ENCODE data around the gene SLC41A3.

Gene SLC41A3

DNA sequence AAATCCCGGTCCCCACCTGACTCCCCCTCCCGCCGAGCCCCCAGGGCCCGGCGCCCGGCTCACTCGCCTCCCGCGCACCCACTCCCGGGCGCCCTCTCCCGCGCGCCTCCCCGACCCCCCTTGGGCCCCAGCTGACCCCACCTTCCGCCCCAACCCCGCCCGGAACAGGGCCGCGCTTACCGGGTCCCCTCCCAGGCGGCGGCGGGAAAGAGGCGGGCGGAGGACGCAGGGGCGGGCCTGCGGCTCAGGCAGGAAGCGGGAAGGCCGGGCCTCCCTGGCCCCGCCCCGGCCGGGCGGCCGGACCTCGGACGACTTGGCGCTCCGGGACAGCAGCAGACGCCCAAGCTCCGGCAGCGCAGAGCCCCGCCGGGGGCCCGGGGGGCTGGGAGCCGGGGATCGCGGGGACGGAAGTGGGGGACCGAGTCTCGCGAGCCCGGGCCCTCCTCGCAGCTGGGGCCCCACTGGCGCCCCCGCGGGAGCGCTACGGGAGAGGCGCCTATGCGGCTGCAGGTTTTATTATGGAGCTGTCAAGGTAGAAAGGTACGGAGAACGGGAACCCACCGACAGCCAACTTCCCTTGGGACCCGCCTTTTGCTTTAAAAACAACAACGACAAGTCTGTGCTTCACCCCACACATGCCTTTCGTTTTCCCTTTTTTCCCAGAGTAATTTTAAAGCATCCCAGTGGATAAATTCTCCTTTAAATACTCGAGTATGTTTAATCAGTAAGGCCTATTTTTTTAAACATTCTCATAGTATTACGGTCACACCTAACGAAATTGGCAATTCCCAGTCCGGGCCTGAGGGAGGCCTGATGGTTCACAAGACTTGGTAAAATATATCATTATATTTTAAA, at the start of gene SLC41A3:
Gene SLC41A3, minus strand, starts transcription at position 212 of the 855 bp plus-strand sequence. CDS start 15,905 bp downstream, outside the sequence.
- DNase-seq (ENCODE audit: low spot score) = peak; percentile 58

DNA sequence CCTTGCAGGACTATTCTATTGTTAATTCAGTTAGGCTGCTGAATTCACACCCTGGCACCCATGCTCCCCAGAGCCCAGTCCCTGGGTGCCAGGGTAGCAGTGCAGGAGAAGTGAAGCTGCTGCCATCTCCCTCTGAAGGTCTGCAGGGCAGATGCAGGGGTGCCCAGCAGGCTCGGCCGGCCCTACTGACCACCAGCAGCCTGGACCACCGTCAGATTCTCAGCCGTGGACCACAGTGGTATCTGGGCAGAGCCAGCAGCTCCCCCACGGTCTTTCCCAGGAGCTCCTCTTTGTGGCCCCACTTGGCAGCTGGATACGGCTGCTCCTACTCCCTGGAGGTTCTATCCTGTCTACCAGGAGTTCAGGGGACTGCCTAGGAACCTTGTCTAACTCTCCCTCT, 49.7 kb upstream of the SLC41A3 start:
- no peak for DNase-seq (ENCODE audit: low spot score)

DNA sequence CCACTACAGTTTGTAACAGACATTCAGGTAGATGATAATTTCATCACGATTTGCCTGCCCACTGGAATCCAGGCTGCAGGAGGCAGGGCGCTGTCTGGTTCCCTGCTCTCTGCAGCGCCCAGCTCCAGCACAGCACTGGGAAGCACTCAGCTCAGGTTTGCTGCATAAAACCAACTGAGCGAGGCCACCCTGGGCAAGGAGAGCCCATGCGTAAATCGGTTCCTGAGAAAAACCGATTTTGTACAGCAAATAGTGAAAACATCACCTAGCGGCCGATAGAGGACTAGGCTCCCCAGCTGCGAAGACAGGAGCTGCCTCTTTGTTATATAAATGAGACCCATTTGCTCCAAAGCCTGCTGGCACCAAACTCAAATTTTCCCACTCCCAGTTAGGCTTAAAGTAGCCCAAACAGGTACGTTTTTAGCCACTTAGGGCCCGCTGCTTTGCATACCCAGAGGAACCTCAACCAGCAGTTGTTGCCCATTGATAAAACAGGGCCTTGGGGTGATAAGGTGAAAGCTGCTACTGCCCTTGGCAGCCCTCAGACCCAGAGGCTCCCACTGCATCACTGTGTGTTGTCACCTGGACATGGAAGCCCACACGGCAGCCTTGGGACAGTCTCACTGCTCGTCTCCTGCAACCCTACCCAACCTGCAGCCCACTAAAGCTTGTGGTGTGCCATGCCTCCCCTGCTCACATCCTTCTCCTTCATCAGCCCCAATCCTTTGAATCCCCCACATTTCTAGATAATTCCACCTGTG, 49.0 kb upstream of the SLC41A3 start:
- no peak for DNase-seq (ENCODE audit: low spot score)

DNA sequence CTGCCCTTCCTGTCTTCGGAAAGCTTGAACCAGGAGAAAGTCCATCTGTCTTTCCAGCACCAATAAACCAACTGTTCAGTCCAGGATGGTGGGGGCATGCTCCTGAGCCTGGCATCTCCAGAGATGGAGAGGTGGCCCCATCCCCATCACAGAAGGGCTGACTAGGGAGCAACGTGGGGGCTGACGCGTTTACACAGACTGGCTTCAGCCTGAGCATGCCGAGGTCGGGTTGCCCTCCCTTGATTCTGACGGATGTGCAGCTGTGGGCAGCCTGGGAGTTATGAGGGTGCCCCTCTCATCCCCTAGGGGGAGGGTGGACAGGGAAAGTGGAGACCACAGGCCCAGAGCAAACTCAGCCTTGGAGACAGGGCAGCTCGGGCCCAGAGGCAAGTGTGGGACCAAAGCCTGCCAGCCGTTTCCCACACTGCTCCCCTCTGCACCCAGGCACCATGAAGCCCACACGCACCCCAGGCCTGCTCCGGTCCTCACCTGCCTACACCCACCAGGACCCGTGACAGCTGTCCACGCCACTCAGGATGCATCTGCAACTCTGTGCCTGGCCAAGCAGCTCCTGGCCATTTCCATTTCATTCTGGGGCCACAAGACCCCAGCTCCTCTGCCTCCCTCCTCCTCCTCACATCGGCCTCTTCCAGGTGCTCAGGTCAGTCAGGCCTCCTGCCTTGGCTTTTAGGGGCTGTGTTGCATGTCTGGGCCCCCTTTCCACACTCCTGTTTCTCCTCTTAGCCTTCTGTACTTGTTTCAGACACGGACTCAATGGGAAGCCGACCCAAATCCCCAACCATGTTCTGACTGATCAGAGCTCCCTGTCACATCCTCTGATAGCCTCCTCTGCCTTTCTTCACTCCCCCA, 48.2 kb upstream of the SLC41A3 start:
- DNase-seq (ENCODE audit: low spot score) = no peak

DNA sequence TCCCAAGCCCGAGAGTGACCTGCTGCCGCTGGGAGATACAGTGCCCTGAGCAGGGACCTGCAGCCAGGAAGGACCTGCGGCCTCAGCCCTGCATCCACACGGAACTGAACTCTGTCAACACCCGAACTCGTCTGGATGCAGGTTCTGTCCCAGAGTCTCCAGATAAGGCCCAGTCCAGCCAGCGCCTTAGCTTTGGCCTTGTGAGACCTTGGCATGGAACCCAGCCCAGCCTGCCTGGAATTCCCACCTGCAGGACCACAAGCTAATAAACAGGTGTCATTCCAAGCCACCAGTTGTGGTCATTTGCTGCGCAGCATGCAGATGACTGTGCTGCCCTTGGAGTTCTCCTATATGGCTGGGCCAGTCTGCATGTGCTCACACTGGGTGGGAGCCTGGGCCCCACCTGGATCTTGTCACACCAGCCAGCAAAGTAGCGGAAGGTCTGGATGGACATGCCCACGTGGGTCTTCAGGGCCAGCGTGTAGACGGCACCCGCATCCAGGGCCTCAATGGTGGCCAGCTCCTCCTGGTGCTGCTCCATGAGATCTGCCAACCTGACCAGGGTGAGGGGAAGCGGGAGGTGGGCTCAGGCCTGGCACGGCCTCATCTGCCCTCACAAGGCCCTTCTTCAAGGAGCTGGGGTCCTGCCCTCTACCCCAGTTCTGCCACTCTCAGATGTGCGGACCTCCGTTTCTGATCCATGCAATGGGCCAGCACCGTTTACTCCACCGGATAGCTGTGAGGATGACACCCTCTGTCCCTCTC, 47.2 kb upstream of the SLC41A3 start:
- DNase-seq (ENCODE audit: low spot score) = no peak

DNA sequence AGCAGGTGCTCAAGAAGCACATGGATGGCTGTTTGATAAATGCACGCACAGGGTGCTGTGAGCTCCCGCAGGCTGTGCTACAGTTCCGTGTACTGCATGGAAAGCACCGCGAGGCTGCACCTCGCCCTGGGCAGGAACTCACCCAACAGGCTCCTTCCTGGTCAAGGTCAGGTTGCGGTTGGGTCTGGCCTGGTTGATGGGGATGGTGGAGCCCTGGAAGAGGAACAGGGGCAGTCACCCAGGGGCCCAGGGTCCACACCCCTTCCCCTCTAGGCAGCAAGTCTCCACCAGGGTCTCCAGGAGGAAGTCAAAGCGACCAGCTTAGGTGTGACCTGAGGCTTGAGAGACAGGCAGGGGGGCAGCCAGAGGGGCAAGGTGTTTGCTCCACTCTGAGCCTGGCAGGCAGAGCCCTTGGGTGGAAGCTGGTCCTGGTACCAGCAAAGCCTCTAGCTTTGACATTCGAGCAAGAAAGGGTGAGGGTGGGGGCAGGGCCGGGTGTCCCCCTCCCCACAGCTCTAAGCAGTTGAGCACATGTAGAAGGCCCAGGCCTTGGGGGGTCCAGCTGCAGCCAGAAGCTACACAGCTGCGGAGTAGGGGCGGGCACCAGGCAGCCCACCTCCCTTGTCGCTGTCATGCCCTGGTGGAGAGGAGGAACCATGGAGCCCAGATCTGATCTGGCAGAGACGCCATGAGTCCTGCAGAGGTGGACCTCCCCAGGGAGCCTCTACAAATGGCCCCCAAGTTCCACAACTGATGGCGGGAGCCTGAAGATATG, 46.3 kb upstream of the SLC41A3 start:
- no peak for DNase-seq (ENCODE audit: low spot score)

DNA sequence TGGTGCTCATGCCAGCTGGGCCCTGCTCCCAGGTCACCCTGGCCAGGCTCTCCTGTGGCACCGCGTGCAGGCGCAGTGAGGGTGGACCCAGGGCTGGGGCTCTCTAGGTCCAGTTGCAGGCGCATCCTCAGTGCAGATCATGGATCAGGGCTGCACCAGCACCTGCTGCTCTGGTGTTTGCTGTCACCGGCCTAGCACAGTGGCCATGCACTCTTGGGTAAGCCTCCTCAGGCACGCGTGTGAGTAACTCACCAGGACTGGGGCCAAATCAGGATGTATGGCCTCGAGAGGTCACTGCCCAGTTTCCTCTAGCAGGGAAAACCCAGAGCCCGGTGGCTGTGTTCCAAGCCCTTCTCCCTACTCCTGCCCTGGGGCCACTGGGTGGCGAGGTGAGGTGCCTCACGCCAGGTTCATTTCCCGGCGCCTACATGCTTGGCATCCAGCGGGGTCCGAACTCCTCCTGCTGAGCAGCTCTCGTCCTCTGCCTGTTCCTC, 45.5 kb upstream of the SLC41A3 start:
- DNase-seq (ENCODE audit: low spot score) = peak; percentile 61

DNA sequence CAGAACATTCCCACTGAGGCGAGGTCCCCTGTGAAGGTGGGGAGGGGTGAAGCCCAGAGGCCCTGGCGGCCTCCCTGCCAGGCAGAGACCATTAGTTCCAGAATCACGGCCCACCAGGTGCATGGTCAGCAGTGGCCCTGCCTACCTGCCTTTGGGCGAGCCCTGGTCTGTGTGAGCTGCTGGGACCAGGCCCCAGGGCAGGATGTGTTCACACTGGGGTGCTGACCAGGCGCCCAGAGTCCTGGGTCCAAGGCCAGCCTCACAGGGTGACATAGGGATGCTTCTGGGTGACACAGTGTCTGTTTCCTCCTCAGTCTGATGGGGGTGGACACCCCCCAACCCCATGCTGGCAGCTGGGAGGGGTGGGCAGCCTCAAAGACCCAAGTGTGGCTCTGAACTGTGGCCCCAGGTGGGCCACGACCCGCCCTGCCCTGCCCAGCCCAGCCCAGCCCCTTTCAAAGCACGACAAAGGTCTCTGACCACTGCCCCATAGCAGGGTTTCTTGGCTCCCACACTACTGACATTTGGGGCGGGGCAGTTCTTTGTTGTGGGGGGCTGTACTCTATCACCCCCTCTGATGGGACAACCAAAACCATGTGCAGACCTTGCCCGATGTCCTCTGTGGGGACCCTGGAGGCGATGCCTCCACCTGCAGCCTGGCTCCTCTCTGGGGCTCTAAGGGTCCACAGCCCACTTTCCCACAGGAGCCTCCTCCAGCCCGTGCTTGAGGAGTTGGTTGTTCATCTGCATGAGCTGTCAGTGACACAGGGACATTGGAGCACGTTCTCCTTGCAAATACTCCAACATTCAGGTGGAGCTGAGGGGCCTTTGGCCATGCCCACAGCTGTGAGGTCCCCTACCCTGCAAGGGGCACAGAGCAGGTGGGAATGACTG, 44.8 kb upstream of the SLC41A3 start:
- no peak for DNase-seq (ENCODE audit: low spot score)

DNA sequence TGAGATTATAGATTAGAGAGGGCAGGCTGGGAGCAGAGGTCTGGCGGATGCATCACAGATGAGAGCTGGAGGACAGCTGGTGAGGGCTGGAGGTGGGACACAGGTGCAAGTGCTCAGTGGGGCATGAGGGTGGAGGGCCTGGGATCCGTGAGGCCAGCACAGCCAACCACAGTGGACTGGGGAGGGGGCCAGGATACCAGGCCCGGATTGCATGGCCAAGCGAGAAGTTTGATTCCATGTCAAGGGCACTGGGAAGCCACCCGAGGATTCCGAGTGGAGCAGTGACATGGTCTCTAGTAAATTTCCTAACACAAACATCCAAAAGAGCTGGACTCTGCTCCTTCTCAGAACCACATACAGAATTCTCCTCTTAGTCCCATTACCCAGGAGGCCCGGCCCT, 44.0 kb upstream of the SLC41A3 start:
- DNase-seq (ENCODE audit: low spot score) = no peak

DNA sequence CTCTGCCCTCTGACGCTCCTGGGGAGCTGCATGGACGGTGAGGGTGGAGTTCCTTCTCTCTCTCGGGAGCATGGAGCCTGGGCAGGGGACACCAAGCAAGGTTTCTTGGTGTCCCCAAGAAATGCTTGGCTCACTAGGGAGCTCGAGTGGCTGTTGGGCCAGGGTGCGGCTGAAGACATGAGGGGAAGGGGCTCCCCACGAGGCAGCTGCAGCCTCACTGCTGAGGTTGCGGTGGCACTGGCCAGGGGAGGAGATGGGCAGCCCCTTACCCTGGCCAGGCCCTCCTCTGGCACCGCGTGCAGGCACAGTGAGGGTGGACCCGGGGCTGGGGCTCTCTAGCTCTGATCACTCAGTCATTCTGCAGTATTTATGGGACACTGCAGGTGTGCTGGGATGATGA, 43.5 kb upstream of the SLC41A3 start:
- no peak for DNase-seq (ENCODE audit: low spot score)

DNA sequence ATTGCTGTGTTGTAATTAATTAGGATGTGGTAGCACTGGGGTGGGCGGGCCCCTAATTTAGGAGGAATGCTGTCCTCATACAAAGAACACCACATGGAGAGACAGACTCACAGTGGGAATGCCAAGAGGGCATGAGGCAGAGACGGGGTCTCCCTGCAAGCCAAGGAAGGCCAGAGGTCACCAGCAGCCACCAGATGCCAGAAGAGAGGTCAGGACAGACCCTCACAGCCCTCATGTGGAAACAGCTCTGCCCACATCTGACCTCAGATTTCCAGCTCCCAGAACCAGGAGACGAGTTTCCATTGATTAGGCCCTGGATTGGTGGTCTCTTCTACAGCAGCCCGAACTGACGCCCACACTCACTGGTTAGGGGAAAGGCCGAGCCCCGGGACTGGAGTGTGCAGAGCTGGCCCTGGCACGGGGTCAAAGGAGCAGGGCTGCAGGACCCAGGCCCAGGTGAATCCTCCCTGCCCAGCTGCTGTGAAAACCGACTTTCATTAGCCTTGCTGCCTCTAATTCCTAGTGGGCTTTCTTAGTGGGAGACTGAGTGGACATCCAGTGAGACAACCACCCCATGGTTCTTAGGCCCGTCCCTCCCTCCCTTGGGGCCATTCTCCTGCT, 43.0 kb upstream of the SLC41A3 start:
- no peak for DNase-seq (ENCODE audit: low spot score)

DNA sequence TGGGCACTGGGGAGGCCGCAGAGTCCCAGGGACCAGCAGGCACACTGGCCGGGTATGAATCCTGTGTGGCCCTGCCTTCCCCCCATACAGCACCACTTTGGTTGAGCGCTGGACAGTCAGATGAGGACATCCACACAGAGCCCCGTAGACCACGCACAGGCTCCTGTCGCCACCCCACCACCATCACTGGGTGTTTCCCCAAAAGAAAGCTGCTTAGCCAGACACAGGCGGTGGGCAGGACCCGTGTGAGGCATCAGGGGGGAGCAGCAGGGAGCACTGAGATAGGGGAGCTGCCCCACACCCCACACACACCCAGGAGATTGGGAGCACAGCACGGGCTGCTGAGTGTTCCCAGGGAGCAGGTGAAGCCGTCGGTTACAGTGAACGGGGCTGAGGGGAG, 42.4 kb upstream of the SLC41A3 start:
- DNase-seq (ENCODE audit: low spot score) = no peak

DNA sequence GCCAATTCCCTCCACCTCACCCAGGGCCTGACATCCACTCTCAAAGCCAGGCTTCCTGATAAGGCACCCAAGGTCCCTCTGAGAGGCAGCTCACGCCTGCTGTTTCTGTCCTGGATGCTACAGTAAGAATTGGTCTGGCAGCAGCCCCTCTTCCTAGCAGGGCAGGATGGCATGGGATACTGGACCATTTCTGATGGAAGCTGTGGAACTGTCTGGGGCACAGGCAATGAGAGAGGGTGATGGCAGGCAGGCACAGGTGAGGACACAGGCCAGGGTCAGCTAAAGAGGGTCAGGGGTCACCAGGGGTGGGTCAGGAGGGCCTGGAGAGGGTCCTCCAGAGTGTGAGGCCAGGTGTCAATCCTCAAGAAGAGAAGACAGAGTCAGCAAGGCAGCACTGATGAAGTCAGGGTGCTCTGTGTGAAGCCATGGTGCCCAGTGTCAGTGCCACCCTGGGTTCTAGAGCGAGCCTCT, 41.9 kb upstream of the SLC41A3 start:
- no peak for DNase-seq (ENCODE audit: low spot score)

DNA sequence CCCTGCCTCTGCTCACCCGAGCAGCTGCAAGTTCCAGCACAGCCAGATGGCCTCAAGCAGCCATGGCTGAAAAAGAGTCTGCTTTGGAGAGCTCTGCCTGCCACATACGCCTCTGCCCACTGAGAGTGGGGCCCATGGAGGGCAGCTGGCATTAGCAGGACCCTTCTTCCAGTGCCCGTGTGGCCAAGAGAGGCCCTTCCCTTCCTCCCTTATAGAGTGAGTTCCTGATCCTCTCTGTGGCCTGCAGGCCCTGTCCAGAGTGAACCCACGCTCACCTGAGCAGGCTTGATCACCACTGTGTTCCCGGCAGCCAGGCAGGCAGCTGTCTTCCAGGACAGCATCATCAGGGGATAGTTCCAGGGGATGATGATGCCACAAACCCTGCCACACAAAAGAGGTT, 41.4 kb upstream of the SLC41A3 start:
- DNase-seq (ENCODE audit: low spot score) = no peak

DNA sequence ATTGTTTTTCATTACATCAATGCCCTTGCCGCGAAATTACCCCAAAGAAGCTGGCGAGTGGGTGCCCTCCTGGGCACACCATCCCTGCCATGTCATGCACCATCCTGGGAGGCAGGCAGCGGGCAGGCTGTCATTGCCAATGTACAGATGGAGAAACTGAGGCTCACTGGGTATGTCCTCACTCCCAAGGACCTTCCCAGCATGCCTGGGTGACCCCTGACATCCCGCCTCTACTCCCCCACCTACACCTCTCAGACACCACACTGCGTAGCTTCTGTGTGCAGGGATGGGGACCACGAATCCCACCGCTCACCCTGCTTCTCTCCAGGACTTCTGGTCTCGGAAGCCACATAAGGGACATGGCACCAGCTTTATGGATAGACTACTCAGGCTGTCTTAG, 41.0 kb upstream of the SLC41A3 start:
- DNase-seq (ENCODE audit: low spot score) = no peak

DNA sequence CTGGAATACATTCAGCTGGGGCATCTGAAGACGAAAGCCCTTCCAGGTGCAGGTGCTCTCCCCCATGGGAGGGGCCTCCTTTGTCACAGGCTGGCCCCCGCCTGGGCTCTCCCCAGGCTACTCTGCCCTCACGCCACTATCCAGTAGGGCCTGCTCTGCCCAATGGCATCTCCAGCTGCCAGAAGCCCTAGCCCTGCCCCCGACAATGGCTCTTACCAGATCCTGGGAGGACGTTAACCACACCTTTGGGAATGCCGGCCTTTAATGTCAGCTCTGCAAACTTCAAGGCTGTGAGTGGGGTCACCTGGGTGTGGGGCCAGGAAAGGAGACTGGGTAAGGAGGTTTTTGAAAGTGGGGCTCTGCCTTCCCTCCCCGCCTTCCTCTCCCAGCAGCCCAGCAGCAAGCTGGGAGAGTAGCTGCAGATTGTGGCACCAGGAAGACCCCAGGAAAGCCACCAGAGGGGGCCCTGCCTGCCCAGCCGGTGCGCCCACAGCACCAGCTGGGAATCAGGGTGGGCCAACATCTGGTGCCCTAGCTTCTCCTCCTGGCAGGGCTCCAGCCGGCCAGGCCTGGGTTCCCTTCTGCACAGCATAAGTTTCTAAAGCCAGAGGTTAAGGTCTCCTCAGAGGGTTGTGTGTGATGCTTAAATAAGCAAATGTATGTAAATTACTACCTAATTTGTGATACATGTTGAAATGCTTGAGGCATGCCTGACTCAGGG, 40.4 kb upstream of the SLC41A3 start:
- DNase-seq (ENCODE audit: low spot score) = no peak

DNA sequence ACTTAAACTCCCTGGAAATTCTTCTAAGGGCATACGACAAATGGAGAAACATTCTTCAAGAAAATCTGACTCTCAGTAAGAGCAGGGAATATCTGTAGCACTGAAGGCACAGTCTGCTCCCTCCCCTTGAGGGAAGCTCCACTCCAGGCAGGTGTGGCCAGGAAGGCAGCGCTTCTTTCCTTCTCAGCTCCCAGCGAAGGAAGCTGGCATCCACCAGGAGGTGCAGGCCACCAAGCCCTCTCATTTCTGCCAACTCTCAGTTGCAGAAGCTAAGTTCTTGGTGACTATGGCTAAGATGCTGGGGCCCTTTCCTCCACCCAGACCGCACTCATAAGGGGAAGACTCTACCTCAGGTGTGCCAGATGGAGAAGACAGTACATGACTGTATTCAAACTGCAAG, 37.7 kb upstream of the SLC41A3 start:
- no peak for DNase-seq (ENCODE audit: low spot score)

DNA sequence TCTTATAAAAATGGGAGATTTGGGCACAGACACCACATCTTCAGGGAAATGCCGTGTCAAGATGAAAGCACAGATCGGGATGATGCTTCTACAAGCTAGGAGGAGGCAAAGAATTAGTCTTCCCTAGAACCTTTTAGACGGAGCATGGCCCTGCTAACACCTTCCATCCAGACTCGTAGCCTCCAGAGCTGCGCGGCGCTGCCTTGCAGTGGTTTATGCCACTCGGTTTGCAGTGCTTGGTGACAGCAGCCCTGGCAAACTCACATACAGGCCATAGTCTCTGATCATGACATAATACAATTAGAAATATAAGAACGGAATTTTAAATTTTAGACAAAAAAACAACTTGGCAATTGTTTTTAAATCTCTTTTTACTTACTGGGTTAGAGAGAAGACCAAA, 37.1 kb upstream of the SLC41A3 start:
- DNase-seq (ENCODE audit: low spot score) = no peak
